GM23338 (cell line): Measurements from ENCODE around the gene BMAL1. TPM values are rescaled to one million over a fixed set of nuclear protein-coding genes. Genes with fewer than 3 reads are reported as not detected.

Source experiments
- ETS1 ChIP-seq: IDR thresholded peaks from 2 replicates; pipeline ENCODE4 v1.6.1; 2016; ENCODE audit warnings: antibody characterized with exemption
- EZH2 ChIP-seq: fragments of 200-600 bp; sonication (generic); IDR thresholded peaks from one replicate; pipeline ENCODE4 v1.8.0; 2017; ENCODE audit warnings: antibody characterized with exemption, mild to moderate bottlenecking, low read depth; ENCODE audit not compliant: unreplicated experiment
- EZH2phosphoT487 ChIP-seq: fragments of 200-600 bp; sonication (generic); IDR thresholded peaks from one replicate; pipeline ENCODE4 v1.8.1; 2018; ENCODE audit warnings: antibody characterized with exemption; ENCODE audit not compliant: unreplicated experiment
- NANOG ChIP-seq: IDR thresholded peaks from 2 replicates; pipeline ENCODE4 v1.6.1; 2016; ENCODE audit warnings: antibody characterized with exemption, borderline replicate concordance
- STAT1 ChIP-seq: IDR thresholded peaks from one replicate; pipeline ENCODE4 v1.6.1; 2016; ENCODE audit warnings: antibody characterized with exemption; ENCODE audit not compliant: unreplicated experiment
- ZNF114 ChIP-seq: fragments of 250-450 bp; sonication (Bioruptor Pico); IDR thresholded peaks from 2 replicates; pipeline ENCODE4 v1.5.0; 2020; ENCODE audit warnings: mild to moderate bottlenecking, moderate library complexity
- ZNF331 ChIP-seq: fragments of 250-450 bp; sonication (Bioruptor Pico); IDR thresholded peaks from 2 replicates; pipeline ENCODE4 v1.5.0; 2020; ENCODE audit warnings: low read depth, mild to moderate bottlenecking, moderate library complexity
- ZNF462 ChIP-seq: fragments of 250-450 bp; sonication (Bioruptor Pico); IDR thresholded peaks from 2 replicates; pipeline ENCODE4 v1.5.0; 2020; ENCODE audit warnings: mild to moderate bottlenecking, moderate library complexity
- polyA plus RNA-seq: library from polyadenylated mRNA; unstranded; fragments of >200 nt; fragmentation: Nextera tagmentation; extraction: Ambion mirVana; gene quantifications from 2 replicates; pipeline ENCODE4 v1.2.1, GENCODE V29; 2016
- total RNA-seq: library from RNA; depleted of rRNA; stranded (reverse); fragments of >200 nt; shearing (Covaris generic); gene quantifications from 2 replicates; pipeline ENCODE4 v1.2.3, GENCODE V29; 2014
- TF ChIP-seq, protein P1 (sequence below): IDR thresholded peaks from one replicate; pipeline ENCODE4 v1.6.1; 2018; ENCODE audit warnings: antibody characterized with exemption; ENCODE audit not compliant: unreplicated experiment

Gene BMAL1
- total and polyA plus RNA-seq, 2 experiments from 2014 or later: 5.1 to 7.2 TPM

DNA sequence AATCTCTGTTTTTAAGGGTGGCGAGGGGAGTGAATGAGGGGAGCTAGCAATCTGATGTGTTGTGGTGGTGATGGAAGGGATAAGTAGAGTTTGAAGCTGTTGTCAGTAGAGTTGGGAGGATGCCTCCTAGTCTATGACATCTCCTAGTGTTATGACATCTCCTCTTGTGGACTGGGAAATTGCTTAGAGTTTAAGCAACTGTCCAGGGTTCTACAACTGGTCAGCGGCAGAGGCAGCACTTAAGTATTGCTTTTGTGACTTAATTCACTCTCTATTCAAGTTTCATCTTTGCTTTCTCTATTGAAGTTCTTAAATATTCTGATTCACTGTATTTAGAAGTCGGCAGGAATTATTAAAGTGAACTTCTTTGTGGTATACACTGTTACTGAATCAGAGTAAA lies 13.8 kb downstream of the BMAL1 start (continued):
- TF ChIP-seq ZNF462 (CRISPR knock-in tag) (no peak), EZH2phosphoT487 (no peak), NANOG (no peak), ETS1 (no peak), ZNF114 (no peak), STAT1 (no peak), EZH2 (no peak), ZNF331 (no peak)
- TF ChIP-seq, protein P1, sequence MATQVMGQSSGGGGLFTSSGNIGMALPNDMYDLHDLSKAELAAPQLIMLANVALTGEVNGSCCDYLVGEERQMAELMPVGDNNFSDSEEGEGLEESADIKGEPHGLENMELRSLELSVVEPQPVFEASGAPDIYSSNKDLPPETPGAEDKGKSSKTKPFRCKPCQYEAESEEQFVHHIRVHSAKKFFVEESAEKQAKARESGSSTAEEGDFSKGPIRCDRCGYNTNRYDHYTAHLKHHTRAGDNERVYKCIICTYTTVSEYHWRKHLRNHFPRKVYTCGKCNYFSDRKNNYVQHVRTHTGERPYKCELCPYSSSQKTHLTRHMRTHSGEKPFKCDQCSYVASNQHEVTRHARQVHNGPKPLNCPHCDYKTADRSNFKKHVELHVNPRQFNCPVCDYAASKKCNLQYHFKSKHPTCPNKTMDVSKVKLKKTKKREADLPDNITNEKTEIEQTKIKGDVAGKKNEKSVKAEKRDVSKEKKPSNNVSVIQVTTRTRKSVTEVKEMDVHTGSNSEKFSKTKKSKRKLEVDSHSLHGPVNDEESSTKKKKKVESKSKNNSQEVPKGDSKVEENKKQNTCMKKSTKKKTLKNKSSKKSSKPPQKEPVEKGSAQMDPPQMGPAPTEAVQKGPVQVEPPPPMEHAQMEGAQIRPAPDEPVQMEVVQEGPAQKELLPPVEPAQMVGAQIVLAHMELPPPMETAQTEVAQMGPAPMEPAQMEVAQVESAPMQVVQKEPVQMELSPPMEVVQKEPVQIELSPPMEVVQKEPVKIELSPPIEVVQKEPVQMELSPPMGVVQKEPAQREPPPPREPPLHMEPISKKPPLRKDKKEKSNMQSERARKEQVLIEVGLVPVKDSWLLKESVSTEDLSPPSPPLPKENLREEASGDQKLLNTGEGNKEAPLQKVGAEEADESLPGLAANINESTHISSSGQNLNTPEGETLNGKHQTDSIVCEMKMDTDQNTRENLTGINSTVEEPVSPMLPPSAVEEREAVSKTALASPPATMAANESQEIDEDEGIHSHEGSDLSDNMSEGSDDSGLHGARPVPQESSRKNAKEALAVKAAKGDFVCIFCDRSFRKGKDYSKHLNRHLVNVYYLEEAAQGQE: no peak
